Ovary (tissue), 9 donors: Measurements from ENCODE around the gene NDUFA12. TPM values are rescaled to one million over a fixed set of nuclear protein-coding genes. Genes with fewer than 3 reads are reported as not detected.

Experiments
- DNase-seq, 5 donors: peaks; one replicate each; pipeline ENCODE4 v3.0.0-alpha.2; 2019 to 2020
- H3K27ac ChIP-seq, 2 donors: fragments of 200-600 bp; one replicate each; pipeline versions ENCODE4 v1.5.1 to v1.8.0; 2019 to 2022
- H3K27me3 ChIP-seq: fragments of 200-600 bp; one replicate; pipeline ENCODE4 v1.8.0; 2022
- H3K36me3 ChIP-seq: fragments of 200-600 bp; sonication (generic); one replicate; pipeline ENCODE4 v1.5.1; 2019
- H3K4me1 ChIP-seq: one replicate; pipeline ENCODE4 v1.8.1; 2013; ENCODE audit warnings: mild to moderate bottlenecking, moderate library complexity; ENCODE audit not compliant: insufficient read depth
- H3K4me3 ChIP-seq: fragments of 200-600 bp; sonication (generic); one replicate; pipeline ENCODE4 v1.5.1; 2017
- H3K9me3 ChIP-seq, 2 donors: fragments of 200-600 bp in 1 of 2; sonication (generic) in 1 of 2; one replicate each; pipeline versions ENCODE4 v1.5.1 to v1.8.1; 2013 to 2019; ENCODE audit warnings: mild to moderate bottlenecking in 1 of 2, moderate library complexity in 1 of 2
- EP300 ChIP-seq: sonication (generic); formaldehyde crosslinking; IDR thresholded peaks from one replicate; pipeline ENCODE4 v1.6.1; 2017; ENCODE audit warnings: antibody characterized with exemption
- POLR2A ChIP-seq: fragments of 450-650 bp; IDR thresholded peaks from one replicate; pipeline ENCODE4 v1.6.1; 2017; ENCODE audit warnings: antibody characterized with exemption, mild to moderate bottlenecking, moderate library complexity
- WGBS, 3 donors: extraction: QIAGEN DNeasy Blood & Tissue Kit in 1 of 3; methylation state at CpG; one replicate each; pipeline versions ENCODE4 v1.1.5 to v1.1.7; 2013 to 2017; 5-methylcytosine and 5-hydroxymethylcytosine counted together
- intact Hi-C, 4 donors: fragments of 100-400 bp; cut with DNase I; formaldehyde crosslinking; loops; one replicate each; pipeline versions ENCODE4 v1.11.0 to v1.15.1; 2022 to 2023
- polyA plus RNA-seq, 2 donors: library from polyadenylated mRNA; stranded (reverse); fragments of 200-250 nt in 1 of 2; fragments of 350-450 nt in 1 of 2; fragmentation: Illumina TruSeq in 1 of 2; extraction: RNeasy Lipid Tissue Mini Kit (QIAGEN cat#74804) in 1 of 2; gene quantifications; one replicate each; pipeline ENCODE4 v1.2.3, GENCODE V29; 2013 to 2014
- total RNA-seq, 7 donors: library from RNA; depleted of rRNA in 2 of 7; stranded (reverse); fragments of >200 nt in 2 of 7; fragmentation: NEBNext Ultra II Directional in 3 of 7; extraction: Animal tissue kit (Norgen Biotek cat#: 25700) in 3 of 7; gene quantifications; one replicate each; pipeline versions ENCODE4 v1.1.0 to v1.2.4, GENCODE V29; 2016 to 2023
- TF ChIP-seq, protein P1 (sequence below), 3 donors: fragments of 450-650 bp in 2 of 3; fragments of 200-600 bp in 1 of 3; IDR thresholded peaks; one replicate each; pipeline versions ENCODE4 v1.5.1 to v1.8.0; 2016 to 2022; ENCODE audit warnings: antibody characterized with exemption in 3 of 3, mild to moderate bottlenecking in 1 of 3
- donor health status: DM: no; HTN: no; CAD: no; lungs with moderate emphysema.
- donor health status: DM: no; HTN: no; CAD: no.
- donor health status: Bipolar disorder and iron deficiency.
- donor health status: DM: yes; HTN: yes; CAD: no.
- donor health status: DM: no; HTN: no; CAD: no.
- donor health status: DM: yes; HTN: yes; CAD: no.

NDUFA12 gene
- total and polyA plus RNA-seq, 9 donors, result 51.1 to 151 (median 60.2) TPM

DNA sequence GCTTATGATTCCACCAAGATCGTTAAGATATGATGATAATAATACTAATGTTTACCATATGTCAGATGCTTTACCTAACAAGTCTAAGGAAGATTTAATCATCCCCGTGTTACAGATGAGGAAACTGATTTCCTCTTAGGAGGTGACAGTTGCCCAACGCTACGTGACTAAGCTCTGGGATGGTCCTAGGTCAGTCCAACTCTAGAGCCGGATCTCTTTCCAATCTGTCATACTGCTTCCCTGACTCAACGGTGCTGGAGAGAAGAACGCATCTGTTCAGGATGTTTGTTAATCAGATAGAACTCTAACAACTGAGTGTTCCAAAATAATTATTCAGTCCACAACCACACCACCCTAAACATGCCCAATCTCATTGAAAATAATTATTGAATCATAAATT, 39.8 kb downstream of the NDUFA12 start:
- no peak for DNase-seq
- 85 to 90% (median 90%) methylated on average over 7 of the region's 7 CpGs for WGBS, 3 donors
- Histone ChIP-seq H3K4me3 (no peak overlapping the region), H3K9me3 (no peaks in the 10 kb centered on the region), H3K27ac (no peak overlapping the region), H3K27me3 (no peaks in the 10 kb centered on the region), H3K4me1 (no peaks in the 10 kb centered on the region), H3K36me3 (no peaks in the 10 kb centered on the region)
- TF ChIP-seq POLR2A (no peak), EP300 (no peak)
- TF ChIP-seq, protein P1, sequence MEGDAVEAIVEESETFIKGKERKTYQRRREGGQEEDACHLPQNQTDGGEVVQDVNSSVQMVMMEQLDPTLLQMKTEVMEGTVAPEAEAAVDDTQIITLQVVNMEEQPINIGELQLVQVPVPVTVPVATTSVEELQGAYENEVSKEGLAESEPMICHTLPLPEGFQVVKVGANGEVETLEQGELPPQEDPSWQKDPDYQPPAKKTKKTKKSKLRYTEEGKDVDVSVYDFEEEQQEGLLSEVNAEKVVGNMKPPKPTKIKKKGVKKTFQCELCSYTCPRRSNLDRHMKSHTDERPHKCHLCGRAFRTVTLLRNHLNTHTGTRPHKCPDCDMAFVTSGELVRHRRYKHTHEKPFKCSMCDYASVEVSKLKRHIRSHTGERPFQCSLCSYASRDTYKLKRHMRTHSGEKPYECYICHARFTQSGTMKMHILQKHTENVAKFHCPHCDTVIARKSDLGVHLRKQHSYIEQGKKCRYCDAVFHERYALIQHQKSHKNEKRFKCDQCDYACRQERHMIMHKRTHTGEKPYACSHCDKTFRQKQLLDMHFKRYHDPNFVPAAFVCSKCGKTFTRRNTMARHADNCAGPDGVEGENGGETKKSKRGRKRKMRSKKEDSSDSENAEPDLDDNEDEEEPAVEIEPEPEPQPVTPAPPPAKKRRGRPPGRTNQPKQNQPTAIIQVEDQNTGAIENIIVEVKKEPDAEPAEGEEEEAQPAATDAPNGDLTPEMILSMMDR (IDR thresholded peaks at IDR 0.05), result no peak
- intact Hi-C loops, result no loop called here

DNA sequence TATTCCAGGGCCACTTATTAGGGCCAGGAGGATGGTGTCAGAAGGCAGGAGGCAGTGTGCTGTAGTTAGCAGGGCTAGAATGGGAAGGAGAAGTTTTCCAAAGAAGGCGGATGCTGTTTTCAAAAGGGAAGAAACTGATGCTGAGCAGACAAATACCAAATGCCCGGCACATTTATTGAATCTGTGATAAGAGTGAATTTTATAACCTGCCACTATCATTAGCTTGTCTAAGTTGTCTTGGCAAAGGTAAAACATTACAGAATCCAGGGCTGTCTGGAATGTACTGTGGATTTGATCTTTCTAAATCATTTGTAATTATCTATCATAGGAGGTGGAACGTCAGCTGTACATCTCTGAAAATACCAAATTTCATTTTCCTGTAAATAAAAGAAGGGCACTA, 40.8 kb downstream of the NDUFA12 start:
- Histone ChIP-seq H3K27ac (no peak overlapping the region), H3K4me1 (no peaks in the 10 kb centered on the region), H3K36me3 (no peaks in the 10 kb centered on the region), H3K4me3 (no peak overlapping the region), H3K9me3 (no peaks in the 10 kb centered on the region), H3K27me3 (no peaks in the 10 kb centered on the region)
- intact Hi-C loops, result no loop called here
- WGBS, 3 donors, result 56 to 61% (median 59%) methylated on average over 3 of the region's 3 CpGs
- no peak for DNase-seq
- TF ChIP-seq EP300, result no peak

DNA sequence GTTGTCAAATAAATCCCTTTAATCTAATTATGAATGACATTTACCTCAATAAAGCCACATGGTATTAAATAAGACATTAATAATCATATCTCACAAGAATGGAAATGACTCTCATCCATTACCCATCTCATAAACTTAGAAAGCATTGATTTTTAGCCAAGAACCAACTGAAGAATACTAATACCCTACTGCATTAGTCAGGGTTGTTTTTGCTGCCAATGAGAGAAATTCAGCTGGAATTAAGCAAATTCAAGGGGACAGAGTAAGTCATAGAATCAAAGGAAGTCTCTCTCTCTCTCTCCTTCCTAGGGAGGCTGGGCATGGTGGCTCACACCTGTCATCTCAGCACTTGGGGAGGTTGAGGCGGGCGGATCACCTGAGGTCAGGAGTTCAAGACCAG, 41.6 kb downstream of the NDUFA12 start:
- Histone ChIP-seq H3K27me3 (no peaks in the 10 kb centered on the region), H3K4me3 (no peak overlapping the region), H3K27ac (no peak overlapping the region), H3K4me1 (no peaks in the 10 kb centered on the region), H3K36me3 (no peaks in the 10 kb centered on the region), H3K9me3 (no peaks in the 10 kb centered on the region)
- WGBS, 3 donors, result 81 to 98% (median 94%) methylated on average over 2 of the region's 2 CpGs
- TF ChIP-seq POLR2A, result no peak
- intact Hi-C loops, result no loop called here
- no peak for DNase-seq

DNA sequence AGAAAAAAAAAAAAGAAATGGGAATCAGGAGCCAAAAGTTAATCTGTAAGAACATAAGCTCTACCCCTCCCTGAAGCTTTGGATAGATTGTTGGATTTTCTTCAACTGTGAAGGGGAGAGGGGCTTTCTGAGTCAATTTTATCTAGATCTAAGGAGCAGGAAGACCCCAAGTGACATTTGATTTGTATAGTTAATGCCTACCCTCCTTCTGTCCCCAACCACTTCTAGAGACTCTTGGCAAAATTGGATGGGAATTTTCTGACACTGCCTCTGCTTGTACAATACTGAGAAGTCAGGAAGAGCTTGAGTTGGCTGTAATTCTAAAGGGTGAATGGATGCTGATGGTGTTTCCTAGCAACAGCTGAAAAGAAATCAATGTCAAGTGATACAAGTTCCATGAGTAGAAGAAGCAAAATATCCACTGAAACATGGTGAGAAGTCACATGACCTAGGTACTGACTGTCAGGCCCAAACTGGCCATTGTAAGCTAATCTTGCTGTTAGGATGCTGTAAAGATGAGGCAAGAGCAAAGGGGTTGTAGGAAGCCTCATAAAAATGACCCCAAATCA, 42.2 kb downstream of the NDUFA12 start:
- H3K9me3 ChIP-seq, result no peaks in the 10 kb centered on the region
- DNase-seq, result no peak

DNA sequence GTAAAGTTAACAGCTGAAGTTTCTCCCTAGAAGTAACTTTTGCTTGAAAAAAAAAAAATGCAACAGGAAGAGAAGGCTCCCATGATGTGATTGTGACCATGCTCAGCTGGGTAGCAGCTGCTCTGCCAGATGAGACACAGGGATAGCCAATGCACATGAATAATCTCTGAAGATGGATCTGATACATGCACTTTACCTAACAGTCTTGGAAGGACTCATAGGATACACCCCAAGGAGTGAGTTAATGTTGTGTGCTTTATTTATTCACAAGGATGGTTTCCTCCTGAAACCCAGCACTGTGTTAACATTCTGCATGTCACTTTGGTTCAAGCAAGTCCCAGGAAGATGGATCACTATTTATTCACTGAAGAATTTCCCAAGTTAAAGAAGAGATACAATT, 46.5 kb downstream of the NDUFA12 start:
- no peak overlapping the region for H3K4me3 ChIP-seq
- H3K27ac ChIP-seq, result no peak overlapping the region
- no peak for TF ChIP-seq POLR2A
- no peak for TF ChIP-seq EP300
- TF ChIP-seq, protein P1 (IDR thresholded peaks at IDR 0.05), result no peak
- H3K27me3 ChIP-seq, result no peaks in the 10 kb centered on the region
- intact Hi-C loops, result no loop called here
- no peak for DNase-seq
- no peaks in the 10 kb centered on the region for H3K4me1 ChIP-seq
- no peaks in the 10 kb centered on the region for H3K9me3 ChIP-seq
- no peaks in the 10 kb centered on the region for H3K36me3 ChIP-seq

More for the DNA sequence above, 42.2 kb downstream of the NDUFA12 start:
- no peaks in the 10 kb centered on the region for H3K36me3 ChIP-seq
- TF ChIP-seq, protein P1 (IDR thresholded peaks at IDR 0.05), result no peak
- TF ChIP-seq EP300 (no peak), POLR2A (no peak)
- no peaks in the 10 kb centered on the region for H3K4me1 ChIP-seq
- intact Hi-C loops, result no loop called here
- H3K4me3 ChIP-seq, result no peak overlapping the region
- no peak overlapping the region for H3K27ac ChIP-seq
- no peaks in the 10 kb centered on the region for H3K27me3 ChIP-seq
